Epithelial cell of proximal tubule (primary cell): ENCODE measurements around the gene TOMM40. TPM values are rescaled to one million over a fixed set of nuclear protein-coding genes. Genes with fewer than 3 reads are reported as not detected.
A peak's percentile ranks its signal among the peaks of the same experiment; 100 is the strongest.

Source experiments
- DNase-seq: peaks from one replicate; pipeline ENCODE4 v3.0.0-alpha.2; 2011; ENCODE audit warnings: low read depth
- H3K4me3 ChIP-seq: 2 replicates; pipeline ENCODE4 v1.5.1; 2011; ENCODE audit warnings: low read depth, mild to moderate bottlenecking, low read length
- total RNA-seq: library from RNA; depleted of rRNA; stranded (reverse); fragments of >200 nt; gene quantifications from 2 replicates; pipeline ENCODE4 v1.2.3, GENCODE V29; 2015
- TF ChIP-seq, protein P1 (sequence below): conservative IDR thresholded peaks from 2 replicates; pipeline ENCODE4 v1.5.1; 2012; ENCODE audit warnings: low read depth, mild to moderate bottlenecking, low read length

TOMM40 gene
- total RNA-seq, 1 donor from 2014 or later: 99.1 TPM

DNA sequence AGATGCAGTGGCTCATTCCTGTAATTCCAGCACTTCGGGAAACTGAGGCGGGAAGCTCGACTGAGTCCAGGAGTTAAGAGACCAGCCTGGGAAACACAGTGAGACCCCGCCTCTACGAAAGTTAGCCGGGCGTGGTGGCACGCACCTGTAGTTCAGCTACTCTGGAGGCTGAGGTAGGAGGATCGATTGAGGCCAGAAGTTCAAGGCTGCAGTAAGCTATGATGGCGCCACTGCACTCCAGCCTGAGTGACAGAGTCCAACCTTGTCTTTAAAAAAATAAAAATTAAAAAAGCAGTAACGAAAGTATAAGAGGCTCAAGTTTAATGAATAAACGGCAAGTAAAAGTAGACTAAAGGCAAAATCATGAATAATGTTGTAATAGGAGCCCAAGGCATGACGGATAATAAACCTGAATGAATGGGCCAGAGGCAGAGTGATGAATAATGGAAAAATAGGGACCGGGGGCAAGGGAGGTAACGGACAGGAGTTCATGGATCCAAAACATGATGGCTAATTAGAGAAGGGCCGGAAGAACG lies 1.2 kb upstream of the TOMM40 start:
- TF ChIP-seq, protein P1, sequence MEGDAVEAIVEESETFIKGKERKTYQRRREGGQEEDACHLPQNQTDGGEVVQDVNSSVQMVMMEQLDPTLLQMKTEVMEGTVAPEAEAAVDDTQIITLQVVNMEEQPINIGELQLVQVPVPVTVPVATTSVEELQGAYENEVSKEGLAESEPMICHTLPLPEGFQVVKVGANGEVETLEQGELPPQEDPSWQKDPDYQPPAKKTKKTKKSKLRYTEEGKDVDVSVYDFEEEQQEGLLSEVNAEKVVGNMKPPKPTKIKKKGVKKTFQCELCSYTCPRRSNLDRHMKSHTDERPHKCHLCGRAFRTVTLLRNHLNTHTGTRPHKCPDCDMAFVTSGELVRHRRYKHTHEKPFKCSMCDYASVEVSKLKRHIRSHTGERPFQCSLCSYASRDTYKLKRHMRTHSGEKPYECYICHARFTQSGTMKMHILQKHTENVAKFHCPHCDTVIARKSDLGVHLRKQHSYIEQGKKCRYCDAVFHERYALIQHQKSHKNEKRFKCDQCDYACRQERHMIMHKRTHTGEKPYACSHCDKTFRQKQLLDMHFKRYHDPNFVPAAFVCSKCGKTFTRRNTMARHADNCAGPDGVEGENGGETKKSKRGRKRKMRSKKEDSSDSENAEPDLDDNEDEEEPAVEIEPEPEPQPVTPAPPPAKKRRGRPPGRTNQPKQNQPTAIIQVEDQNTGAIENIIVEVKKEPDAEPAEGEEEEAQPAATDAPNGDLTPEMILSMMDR: no peak
- peak; percentile 6 for DNase-seq
- peak overlapping the region; percentile 59 for H3K4me3 ChIP-seq

DNA sequence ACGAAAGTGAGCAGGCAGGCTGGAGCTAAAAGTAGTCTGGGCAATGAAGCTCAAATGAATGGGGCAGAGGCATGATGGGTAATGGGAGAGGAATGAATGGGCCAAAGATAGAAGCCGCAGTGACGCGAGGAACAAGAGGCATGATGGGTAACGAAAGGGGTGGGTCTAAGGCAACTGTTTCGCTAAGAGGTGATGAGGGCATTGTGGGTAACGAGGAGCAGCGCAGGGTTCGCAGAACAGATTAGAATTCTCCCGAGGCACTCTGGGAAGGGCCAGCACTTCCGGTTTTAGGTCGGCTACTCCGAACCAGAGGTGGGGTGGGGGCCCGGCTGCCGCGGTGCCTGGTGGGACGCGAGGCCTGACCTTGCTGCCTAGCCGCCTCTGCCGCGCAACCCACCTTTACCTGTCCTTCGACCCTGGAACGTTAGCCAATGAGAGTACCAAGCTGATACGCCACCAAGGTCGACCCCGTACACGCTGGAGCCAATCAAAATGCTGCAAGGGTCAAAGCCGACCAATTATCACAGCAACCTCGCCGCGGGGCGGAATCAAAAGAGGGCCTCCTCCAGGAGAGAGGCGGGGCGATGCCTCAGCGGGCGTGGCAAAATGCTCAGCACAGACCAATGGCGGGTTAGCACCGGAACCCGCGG lies 563 bp upstream of the TOMM40 start:
- TF ChIP-seq, protein P1: no peak
- DNase-seq: peak; percentile 96
- H3K4me3 ChIP-seq: peak overlapping the region; percentile 59

DNA sequence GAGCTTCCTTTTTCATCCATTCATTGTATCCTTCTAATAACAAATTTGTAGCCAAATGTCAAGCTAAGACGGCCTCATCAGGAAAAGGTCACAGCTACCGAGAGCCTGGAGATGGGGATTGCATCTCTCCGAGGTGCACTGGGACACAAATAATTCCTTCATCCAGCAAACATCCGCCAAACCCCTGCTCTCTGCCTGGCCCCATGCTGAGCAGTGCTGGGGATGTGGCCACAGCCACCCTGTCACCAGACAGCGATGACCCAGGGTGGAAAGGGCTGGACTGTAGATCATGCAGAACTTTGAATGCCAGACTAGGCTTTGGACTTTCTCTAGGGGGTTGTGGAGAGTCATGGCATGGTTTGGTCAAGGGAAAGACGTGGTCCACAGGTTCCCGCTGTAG lies 1.9 kb downstream of the TOMM40 start:
- no peak for DNase-seq
- TF ChIP-seq, protein P1: no peak
- H3K4me3 ChIP-seq: no peak overlapping the region

DNA sequence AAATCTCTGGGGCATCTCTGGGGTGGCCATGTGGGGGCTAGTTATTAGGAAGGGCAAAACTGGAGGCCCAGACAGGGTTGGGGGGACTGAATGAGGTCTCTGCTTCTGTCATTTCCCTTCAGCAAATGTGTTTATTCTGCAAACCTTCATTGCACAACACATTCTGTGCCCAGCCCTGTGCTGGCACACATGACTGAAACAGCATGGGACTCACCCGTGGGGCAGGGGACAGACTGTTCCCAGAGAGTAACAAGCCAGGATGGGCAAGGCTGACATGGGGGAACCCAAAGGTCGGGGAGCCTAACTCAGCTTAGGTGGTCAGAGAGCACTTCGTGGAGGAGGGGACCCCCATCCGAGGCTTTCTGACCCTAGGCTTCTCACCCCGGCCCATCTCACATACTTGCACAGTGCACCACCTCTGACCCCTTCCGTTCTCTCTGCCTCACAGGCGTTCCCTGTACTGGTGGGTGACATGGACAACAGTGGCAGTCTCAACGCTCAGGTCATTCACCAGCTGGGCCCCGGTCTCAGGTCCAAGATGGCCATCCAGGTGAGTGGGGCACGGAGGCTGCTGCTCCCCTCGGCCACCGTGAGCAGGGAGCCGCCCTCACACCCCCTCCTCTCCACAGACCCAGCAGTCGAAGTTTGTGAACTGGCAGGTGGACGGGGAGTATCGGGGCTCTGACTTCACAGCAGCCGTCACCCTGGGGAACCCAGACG lies 2.4 kb downstream of the TOMM40 start:
- TF ChIP-seq, protein P1: no peak
- no peak overlapping the region for H3K4me3 ChIP-seq
- DNase-seq: no peak

DNA sequence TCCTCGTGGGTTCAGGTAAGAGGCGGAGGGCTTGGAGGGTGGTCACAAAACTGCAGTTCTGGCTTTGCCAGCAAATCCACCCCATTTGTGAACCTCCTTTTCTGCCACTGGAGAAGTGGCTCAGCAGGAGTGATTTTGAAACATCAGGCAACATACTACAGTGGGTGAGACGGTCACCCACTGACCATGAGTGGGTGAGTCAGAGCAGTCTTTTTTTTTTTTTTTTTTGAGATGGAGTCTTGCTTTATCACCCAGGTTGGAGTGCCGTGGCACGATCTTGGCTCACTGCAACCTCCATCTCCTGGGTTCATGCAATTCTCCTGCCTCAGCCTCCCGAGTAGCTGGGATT lies 3.0 kb downstream of the TOMM40 start:
- TF ChIP-seq, protein P1: no peak
- H3K4me3 ChIP-seq: no peak overlapping the region
- no peak for DNase-seq

DNA sequence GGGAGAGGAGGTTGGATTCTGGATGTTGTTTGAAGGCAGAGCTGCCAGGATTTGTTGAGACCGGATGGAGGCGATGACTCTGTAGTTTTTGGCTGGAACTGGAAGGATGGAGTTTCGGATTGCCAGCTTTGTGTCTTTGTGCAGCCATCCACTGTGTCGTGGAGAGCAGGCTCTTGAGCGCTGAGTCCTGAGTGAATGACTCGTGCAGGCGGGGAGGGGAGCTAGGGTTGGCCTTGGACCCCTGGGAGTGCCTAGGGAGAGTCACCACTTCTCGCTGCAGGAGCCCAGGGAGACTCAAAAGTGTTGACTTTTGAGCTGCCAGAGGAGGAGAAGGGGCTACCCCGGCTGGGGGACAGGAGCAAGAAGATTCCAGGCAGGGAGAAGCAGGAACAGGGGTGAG lies 3.9 kb downstream of the TOMM40 start:
- TF ChIP-seq, protein P1: no peak
- DNase-seq: no peak

More for the DNA sequence above, 3.9 kb downstream of the TOMM40 start:
- H3K4me3 ChIP-seq: no peak overlapping the region
